HL-60 (cell line): ENCODE measurements around the gene TRDN.

Experiments
- CTCF ChIP-seq: IDR thresholded peaks from one replicate; pipeline ENCODE4 v1.5.1; 2011; ENCODE audit warnings: low read length, control low read depth, inconsistent platforms; ENCODE audit not compliant: insufficient read depth
- POLR2AphosphoS5 ChIP-seq: IDR thresholded peaks from 2 replicates; pipeline ENCODE4 v1.6.1; 2012; ENCODE audit warnings: low read depth
- REST ChIP-seq: IDR thresholded peaks from 2 replicates; pipeline ENCODE4 v1.6.1; 2012; ENCODE audit warnings: low read depth; ENCODE audit not compliant: insufficient replicate concordance

GRCh38 chr6:123169774-123170095 is 467.0 kb downstream of the TRDN start:
- TF ChIP-seq CTCF, result no peak
- no peak for TF ChIP-seq REST
- no peak for TF ChIP-seq POLR2AphosphoS5
